WTC11 (cell line): ENCODE results near the gene RBFA. TPM values are rescaled to one million over a fixed set of nuclear protein-coding genes. Genes with fewer than 3 reads are reported as not detected.
"Not testable (repeated sequence)": the region's sequence is repeated elsewhere in the genome, so short reads cannot be mapped to it uniquely, and the experiment has no call there.

Source experiments
- ATAC-seq: fragments of 200-7000 bp; cut with Tn5 transposase; 2 replicates; pipeline ENCODE4 v1.10.0; 2021; ENCODE audit warnings: mild to moderate bottlenecking, moderate library complexity
- CTCF ChIA-PET: fragments of 300-600 bp; sonication (Branson Sonifier 250); formaldehyde crosslinking; loops from one replicate; lab custom pipeline; 2021; ENCODE audit warnings: antibody characterized with exemption; lab: Charles Lee
- POLR2A ChIA-PET: fragments of 350-600 bp; sonication (Branson Sonifier 250); formaldehyde crosslinking; loops from one replicate; lab custom pipeline; 2021; ENCODE audit warnings: antibody characterized with exemption; lab: Charles Lee
- DNase-seq: peaks from one replicate; pipeline ENCODE4 v3.0.0; 2021; ENCODE audit warnings: low spot score
- H3K27ac Mint-ChIP-seq: 2 replicates; pipeline ENCODE4 v1.8.0; 2021; ENCODE audit warnings: mixed read lengths
- H3K27me3 Mint-ChIP-seq: 2 replicates; pipeline ENCODE4 v1.8.0; 2021; ENCODE audit warnings: low read depth, mild to moderate bottlenecking, moderate library complexity, mixed read lengths
- H3K36me3 Mint-ChIP-seq: 2 replicates; pipeline ENCODE4 v1.8.0; 2021; ENCODE audit warnings: mixed read lengths
- H3K4me1 Mint-ChIP-seq: 2 replicates; pipeline ENCODE4 v1.8.0; 2022; ENCODE audit warnings: mixed read lengths
- H3K4me3 Mint-ChIP-seq: 2 replicates; pipeline ENCODE4 v1.8.0; 2021; ENCODE audit warnings: mild to moderate bottlenecking, moderate library complexity, mixed read lengths
- H3K9me3 Mint-ChIP-seq: 2 replicates; pipeline ENCODE4 v1.8.0; 2021; ENCODE audit warnings: mixed read lengths
- ATF6 ChIP-seq: sonication (generic); formaldehyde crosslinking; IDR thresholded peaks from 2 replicates; pipeline ENCODE4 v1.8.1; 2023; ENCODE audit warnings: mild to moderate bottlenecking, missing genetic modification reagents
- CTCF ChIP-seq: fragments of 200-600 bp; IDR thresholded peaks from 2 replicates; pipeline ENCODE4 v1.8.0; 2022; ENCODE audit warnings: antibody characterized with exemption
- ELF4 ChIP-seq: sonication (generic); formaldehyde crosslinking; IDR thresholded peaks from 2 replicates; pipeline ENCODE4 v1.8.1; 2022; ENCODE audit warnings: low read depth, mild to moderate bottlenecking, moderate library complexity, missing genetic modification reagents
- HMGA2 ChIP-seq: fragments of 250-450 bp; sonication (Bioruptor Pico); IDR thresholded peaks from 2 replicates; pipeline ENCODE4 v1.4.0; 2021; ENCODE audit warnings: mild to moderate bottlenecking, moderate library complexity
- PRRX2 ChIP-seq: fragments of 250-450 bp; sonication (Bioruptor Pico); IDR thresholded peaks from 2 replicates; pipeline ENCODE4 v1.8.0; 2021; ENCODE audit warnings: mild to moderate bottlenecking
- ZNF138 ChIP-seq: sonication (generic); formaldehyde crosslinking; conservative IDR thresholded peaks from 2 replicates; pipeline ENCODE4 v1.8.1; 2022; ENCODE audit warnings: mild to moderate bottlenecking, moderate library complexity, missing genetic modification reagents
- ZNF317 ChIP-seq: sonication (generic); formaldehyde crosslinking; IDR thresholded peaks from 2 replicates; pipeline ENCODE4 v1.8.1; 2023; ENCODE audit warnings: low read depth, mild to moderate bottlenecking, moderate library complexity, missing genetic modification reagents, borderline replicate concordance
- ZNF532 ChIP-seq: fragments of 250-450 bp; sonication (Bioruptor Pico); IDR thresholded peaks from 2 replicates; pipeline ENCODE4 v1.9.0; 2021; ENCODE audit warnings: mild to moderate bottlenecking, borderline replicate concordance
- total RNA-seq: library from RNA; stranded (reverse); gene quantifications from 3 replicates; pipeline ENCODE4 v1.2.3, GENCODE V29; 2021
- TF ChIP-seq, protein P1 (sequence below): fragments of 250-450 bp; sonication (Bioruptor Pico); IDR thresholded peaks from 2 replicates; pipeline ENCODE4 v1.8.0; 2021; ENCODE audit warnings: mild to moderate bottlenecking
- TF ChIP-seq, protein P2 (sequence below): sonication (generic); formaldehyde crosslinking; IDR thresholded peaks from 2 replicates; pipeline ENCODE4 v1.8.1; 2022; ENCODE audit warnings: low read depth, mild to moderate bottlenecking, moderate library complexity, missing genetic modification reagents, borderline replicate concordance
- TF ChIP-seq, protein P3 (sequence below): sonication (generic); formaldehyde crosslinking; IDR thresholded peaks from 2 replicates; pipeline ENCODE4 v1.8.0; 2022; ENCODE audit warnings: mild to moderate bottlenecking, missing genetic modification reagents

RBFA gene
- total RNA-seq, 1 experiment from 2014 or later = 37.1 TPM

DNA sequence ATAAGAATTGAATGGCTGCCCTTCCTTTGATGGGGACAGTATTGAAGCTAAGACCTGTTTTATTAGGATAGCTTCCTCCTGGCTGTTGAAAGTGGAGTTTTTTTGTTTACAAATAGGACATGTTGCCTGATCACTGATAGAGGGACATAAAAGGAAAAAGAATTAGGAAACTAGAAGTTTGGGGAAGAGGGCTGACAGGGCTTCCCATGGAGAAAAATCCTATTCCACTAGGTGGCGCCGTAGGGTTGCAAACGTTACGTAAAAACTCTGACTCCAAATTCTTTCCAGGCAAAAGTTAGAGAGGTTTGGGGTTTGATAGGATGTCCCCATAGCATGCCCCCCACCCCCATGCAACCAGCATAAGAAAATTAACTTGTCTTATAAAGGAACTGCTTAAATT lies 11.1 kb upstream of the RBFA start:
- POLR2A ChIA-PET = no interaction called here
- TF ChIP-seq CTCF (peak; percentile 73), HMGA2 (CRISPR knock-in tag) (no peak)
- TF ChIP-seq, all 79 proteins: peak for 1
- H3K9me3 Mint-ChIP-seq = peaks cover 88% of the 10 kb centered on the region
- H3K36me3 Mint-ChIP-seq = peaks cover 61% of the 10 kb centered on the region
- ATAC-seq = no peak
- no peaks in the 10 kb centered on the region for H3K4me1 Mint-ChIP-seq
- DNase-seq = peak; percentile 58
- H3K27ac Mint-ChIP-seq = no peak overlapping the region
- no peak overlapping the region for H3K4me3 Mint-ChIP-seq
- CTCF ChIA-PET = no interaction called here
- peaks cover 21% of the 10 kb centered on the region for H3K27me3 Mint-ChIP-seq

DNA sequence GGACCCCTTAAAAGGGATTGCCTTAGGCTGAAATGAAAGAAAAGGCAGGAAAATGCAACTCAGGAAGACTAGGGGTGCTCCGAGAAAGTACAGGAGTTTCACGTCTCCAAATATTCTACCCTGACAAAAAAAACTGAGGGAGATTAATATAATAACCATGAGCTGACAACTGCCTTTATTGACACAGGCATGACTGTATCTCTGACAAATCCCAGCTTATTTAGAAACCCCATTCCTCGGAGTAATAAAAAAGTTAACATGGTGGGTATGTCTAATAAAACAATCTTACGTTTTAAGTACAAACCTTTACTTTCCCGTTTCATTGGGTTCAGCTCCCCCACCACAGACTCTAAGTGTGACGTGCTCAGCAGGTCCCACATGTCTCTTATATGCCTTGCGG lies 7.9 kb upstream of the RBFA start:
- Mint-ChIP-seq H3K36me3 (peaks cover 43% of the 10 kb centered on the region), H3K4me3 (no peak overlapping the region), H3K27ac (no peak overlapping the region), H3K9me3 (peaks cover 60% of the 10 kb centered on the region), H3K27me3 (peaks cover 7% of the 10 kb centered on the region), H3K4me1 (no peaks in the 10 kb centered on the region)
- POLR2A ChIA-PET = no interaction called here
- ATAC-seq = no peak
- CTCF ChIA-PET = interaction anchor here (0.9 kb wide), 1 partner anchor 93 kb away, joined by 4 read pairs; no protein-coding TSS in a partner anchor
- TF ChIP-seq, protein P1, sequence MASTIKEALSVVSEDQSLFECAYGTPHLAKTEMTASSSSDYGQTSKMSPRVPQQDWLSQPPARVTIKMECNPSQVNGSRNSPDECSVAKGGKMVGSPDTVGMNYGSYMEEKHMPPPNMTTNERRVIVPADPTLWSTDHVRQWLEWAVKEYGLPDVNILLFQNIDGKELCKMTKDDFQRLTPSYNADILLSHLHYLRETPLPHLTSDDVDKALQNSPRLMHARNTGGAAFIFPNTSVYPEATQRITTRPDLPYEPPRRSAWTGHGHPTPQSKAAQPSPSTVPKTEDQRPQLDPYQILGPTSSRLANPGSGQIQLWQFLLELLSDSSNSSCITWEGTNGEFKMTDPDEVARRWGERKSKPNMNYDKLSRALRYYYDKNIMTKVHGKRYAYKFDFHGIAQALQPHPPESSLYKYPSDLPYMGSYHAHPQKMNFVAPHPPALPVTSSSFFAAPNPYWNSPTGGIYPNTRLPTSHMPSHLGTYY (CRISPR knock-in tag) = no peak
- TF ChIP-seq CTCF (no peak), ZNF138 (no peak), PRRX2 (CRISPR knock-in tag) (no peak), ZNF317 (CRISPR knock-in tag) (no peak), ELF4 (CRISPR knock-in tag) (no peak), ATF6 (CRISPR knock-in tag) (no peak), ZNF532 (CRISPR knock-in tag) (no peak)
- TF ChIP-seq, protein P2, sequence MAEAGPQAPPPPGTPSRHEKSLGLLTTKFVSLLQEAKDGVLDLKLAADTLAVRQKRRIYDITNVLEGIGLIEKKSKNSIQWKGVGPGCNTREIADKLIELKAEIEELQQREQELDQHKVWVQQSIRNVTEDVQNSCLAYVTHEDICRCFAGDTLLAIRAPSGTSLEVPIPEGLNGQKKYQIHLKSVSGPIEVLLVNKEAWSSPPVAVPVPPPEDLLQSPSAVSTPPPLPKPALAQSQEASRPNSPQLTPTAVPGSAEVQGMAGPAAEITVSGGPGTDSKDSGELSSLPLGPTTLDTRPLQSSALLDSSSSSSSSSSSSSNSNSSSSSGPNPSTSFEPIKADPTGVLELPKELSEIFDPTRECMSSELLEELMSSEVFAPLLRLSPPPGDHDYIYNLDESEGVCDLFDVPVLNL (CRISPR knock-in tag) = no peak
- TF ChIP-seq, protein P3, sequence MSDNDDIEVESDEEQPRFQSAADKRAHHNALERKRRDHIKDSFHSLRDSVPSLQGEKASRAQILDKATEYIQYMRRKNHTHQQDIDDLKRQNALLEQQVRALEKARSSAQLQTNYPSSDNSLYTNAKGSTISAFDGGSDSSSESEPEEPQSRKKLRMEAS (CRISPR knock-in tag) = no peak
- DNase-seq = no peak

DNA sequence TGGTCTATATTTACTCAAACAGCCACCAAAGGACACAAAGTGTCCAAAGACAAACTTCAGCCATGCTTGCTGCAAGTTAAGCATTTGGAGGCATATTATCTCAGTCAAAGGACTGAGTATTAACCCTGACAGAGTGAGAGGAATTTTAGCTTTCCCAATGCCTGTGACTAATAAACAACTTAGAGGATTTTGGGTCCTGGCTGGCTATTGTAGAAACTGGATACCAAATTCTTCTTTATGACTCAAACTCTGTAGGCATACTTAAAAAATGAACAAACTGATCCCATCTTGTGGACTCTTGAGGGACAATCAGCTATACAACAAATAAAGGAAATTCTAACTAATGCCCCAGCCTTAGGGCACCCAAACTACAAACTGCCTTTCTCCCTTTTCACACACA lies 6.5 kb upstream of the RBFA start:
- H3K27me3 Mint-ChIP-seq, H3K27ac Mint-ChIP-seq, POLR2A ChIA-PET, H3K4me3 Mint-ChIP-seq, CTCF ChIA-PET, H3K4me1 Mint-ChIP-seq, DNase-seq, ATAC-seq: not testable (repeated sequence)
- H3K36me3 Mint-ChIP-seq = peaks cover 29% of the 10 kb centered on the region
- peaks cover 48% of the 10 kb centered on the region for H3K9me3 Mint-ChIP-seq
